NCI-H1930 (cell line): Measurements from ENCODE around the gene TRIM32.
"Not testable (repeated sequence)": the region's sequence is repeated elsewhere in the genome, so short reads cannot be mapped to it uniquely, and the experiment has no call there.

ENCODE experiments used
- DNase-seq, 2 experiments: peaks; one replicate each; lab custom pipeline; 2025; lab: John Stamatoyannopoulos, UW

Gene TRIM32

DNA sequence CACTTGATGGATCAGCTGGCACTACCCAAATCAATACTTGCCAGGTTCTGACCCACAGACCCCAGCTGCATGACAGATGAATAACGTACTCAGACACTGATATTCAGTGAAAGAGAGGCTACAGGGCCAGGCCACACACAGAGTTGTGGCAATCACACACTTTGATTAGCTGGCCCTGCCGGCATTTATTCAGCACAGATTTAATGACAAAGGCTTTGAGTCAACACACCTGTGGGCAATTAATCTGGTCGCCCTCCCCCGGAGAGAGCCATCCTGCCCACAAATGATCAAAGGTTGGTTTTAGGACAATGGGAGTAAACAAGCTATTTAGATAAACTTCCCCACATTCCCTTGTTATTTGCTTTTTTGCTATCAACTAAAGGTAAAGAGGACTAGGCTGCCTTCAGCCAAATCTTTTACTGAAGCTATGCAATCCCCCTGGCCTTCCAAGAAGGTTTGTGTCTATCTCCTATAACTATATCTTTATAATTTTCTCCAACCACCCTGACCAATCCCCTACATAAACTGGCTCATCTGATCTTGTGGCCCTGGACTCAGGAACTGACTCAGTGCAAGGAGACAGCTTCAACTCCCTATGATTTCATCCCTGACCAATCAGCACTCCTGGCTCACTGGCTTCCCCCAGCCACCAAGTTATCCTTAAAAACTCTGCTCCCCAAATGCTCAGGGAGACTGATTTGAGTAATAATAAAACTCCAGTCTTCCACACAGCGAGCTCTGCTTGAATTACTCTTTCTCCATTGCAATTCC, 12.7 kb upstream of the TRIM32 start:
- DNase-seq = no peak

DNA sequence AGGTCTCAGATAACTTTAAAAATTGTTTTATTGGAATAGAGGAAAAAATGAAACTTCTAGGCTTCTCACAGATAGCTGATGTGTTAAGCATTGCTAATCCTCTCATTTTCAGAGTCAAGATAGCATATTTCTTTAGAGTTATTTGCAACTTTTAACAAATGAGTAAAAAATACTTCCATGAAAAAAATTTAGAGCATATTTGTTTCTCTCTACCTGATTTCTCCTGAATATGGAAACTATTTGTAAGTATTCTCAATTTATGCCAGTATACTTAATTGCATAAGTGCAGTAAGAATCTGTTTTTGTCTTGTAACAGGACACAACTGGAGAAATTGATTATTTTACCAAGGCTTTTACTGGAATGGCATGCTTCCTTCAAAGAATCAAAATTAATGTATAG, 3.6 kb upstream of the TRIM32 start:
- DNase-seq = no peak

DNA sequence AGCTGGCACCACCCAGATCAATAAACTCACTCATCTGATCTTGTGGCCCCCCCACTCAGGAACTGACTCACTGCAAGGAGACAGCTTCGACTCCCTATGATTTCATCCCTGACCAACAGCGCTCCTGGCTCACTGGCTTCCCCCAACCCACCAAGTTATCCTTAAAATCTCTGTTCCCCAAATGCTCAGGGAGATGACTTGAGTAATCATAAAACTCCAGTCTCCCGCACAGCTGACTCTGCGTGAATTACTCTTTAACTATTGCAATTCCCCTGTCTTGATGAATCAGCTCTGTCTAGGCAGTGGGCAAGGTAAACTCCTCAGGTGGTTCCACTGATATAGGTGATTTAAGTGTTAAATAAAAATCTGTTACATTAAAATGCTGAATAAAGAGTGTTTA, 1.9 kb upstream of the TRIM32 start:
- DNase-seq = no peak

DNA sequence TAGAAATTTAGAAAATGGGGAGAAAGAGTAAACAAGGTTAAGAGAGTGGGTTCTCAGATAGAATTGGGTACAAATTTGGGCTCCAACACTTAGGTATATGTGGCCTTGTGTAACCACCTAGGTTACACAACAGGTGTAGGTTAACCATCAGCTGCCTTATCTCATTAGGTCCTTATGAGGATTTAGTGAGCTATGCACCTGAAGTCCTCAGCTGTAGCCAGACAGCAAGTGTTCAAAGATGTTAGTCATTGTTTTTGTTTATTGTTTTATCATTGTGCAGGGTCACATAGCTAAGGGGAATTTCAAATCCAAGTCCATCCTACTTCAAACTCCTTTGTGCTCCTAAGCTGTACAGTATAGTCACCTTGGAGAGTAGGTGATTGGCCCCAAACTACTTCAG, 970 bp upstream of the TRIM32 start:
- DNase-seq = no peak

DNA sequence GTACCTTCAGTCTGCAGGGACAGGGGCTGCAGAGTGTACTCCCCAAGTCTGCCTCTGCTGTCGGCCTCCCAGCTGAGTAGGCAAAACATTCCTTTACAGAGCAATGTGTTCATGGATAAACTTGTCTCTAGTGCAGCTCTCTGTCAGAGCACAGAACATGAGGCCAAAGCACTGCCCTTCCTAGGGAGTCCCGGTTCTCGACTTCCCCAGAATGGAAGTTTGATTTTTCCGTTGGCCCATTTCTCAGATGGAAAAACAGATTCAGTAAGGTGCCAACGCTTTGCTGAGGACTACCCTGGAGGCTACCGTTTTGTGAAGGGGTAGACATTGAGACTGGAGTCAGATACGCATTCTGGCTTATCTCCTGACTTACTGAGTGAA, 422 bp upstream of the TRIM32 start:
- no peak for DNase-seq

DNA sequence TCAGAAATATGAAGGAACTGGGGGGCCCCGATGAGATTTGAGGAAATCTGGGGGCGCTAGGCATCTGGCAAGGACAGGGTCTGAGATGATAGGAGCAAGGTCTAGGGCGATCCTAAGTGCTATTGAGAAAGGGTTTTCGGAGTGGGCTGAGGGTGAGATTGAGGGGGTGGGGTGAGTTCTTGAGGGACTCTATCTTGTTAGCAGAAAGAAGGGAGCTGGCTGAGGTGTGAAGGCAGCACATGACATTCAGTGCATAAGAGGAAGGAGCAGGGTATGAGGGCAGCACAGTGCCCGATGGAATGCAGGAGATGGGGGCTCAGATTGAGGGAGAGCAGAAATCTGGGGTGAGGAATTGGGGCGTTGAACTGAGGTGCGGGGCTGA, 640 bp downstream of the TRIM32 start:
- DNase-seq = no peak

DNA sequence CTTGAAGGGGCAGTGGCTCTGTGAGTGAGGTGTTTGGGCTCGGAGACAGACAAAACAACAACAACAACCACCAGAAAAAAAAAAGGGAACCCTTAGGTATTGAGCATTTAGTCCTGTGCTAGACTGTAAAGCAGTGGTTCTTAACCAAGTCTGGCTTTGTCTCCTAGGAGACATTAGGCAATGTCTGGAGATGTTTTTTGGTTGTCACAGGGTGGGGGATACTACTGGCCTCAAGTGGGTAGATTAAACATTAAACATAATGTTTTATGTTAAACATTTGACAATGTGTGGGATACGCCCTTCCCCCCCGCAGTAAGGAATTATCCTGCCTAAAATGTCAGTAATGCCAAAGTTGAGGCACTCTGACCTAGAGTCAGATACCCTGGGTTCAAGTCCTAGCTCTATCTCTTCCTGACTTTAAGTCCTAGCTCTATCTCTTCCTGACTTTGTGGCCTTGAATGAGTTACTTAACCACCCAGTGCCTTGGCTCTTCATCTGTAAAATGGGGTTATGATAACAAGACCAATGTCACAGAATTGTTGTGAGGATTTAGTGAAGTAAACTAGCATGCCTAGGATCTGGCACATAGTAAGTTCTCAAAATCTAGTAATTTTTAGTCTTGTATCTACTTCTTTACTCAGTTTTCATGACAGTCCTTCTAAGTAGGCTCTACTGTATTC, 1.8 kb downstream of the TRIM32 start:
- no peak for DNase-seq

DNA sequence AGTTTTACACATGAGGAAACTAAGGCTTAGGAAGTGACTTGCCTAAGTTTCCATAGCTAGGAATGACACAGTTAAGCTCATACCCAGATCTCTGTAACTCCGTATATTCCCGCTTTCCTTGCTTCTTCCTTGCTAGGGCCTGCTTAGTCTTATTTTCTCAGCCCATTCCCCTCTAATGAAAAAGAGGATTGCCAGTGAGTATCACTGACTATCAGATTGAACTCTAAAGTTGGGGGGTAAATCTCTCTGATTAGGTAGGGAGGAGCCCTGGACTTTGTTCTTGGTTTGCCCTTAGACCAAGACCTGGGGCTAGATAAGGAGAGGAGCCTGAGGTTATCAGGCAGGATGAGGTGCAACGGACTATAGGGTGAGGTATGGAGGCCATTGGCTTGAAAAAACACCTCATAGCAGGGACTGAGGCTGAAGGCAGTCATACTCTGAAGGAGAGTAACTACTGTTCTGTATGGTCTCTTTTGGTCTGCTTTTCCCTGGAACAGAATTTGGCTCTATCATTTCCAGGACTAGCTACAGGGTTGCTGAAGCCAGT, 2.5 kb downstream of the TRIM32 start:
- DNase-seq = no peak

DNA sequence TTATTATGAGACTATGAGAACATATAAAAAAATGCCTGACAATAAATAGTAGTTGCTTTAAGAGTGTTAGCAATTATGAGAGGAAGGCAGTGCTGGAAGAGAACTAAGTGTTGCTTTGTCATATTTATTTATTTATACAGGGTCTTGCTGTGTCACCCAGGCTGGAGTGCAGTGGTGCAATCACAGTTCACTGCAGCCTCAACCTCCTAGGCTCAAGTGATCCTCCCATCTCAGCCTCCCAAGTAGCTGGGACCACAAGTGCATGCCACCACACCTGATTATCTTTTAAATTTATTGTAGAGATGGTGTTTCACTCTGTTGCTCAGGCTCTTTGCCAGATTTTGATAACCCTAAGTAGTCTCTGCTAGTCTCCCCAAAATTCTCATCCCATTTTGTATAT, 3.7 kb downstream of the TRIM32 start:
- DNase-seq = not testable (repeated sequence)

DNA sequence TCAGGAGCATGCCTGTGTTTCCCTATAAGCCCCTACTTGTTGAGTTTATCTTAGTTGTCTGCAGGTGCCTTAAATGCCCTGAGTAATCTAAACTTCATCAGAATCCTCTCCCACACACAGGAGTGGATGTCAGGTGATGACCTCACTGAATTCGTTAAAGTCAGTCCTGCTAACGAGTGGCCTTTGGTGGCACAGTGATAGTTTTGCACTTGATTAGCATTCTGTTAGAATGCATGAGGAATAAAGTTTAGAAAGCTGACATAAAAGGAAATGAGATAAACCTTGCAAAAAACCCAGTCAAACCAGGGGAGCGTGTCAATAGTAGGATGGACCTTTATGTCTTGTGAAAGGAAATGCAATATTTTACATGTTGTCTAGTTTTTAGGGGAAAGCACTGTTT, 4.5 kb downstream of the TRIM32 start:
- no peak for DNase-seq

DNA sequence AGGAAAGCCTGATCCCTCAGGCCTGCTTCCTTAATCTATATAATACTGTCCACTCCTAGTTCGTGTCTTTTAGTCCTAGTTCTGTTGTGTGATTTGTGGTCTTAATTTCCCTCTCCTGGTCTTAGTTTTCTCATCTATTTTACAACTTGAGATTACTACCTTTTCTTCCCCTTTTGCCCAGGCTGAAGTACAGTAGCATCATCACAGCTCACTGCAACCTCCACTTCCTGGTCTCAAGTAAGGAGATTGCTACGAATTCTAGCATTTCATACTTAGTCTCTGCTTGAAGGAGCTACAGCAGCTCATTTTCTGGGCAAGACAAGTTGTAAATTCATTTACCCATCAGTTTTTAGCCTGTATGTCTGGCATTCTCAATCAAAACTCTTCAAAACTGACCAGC, 5.5 kb downstream of the TRIM32 start:
- no peak for DNase-seq

DNA sequence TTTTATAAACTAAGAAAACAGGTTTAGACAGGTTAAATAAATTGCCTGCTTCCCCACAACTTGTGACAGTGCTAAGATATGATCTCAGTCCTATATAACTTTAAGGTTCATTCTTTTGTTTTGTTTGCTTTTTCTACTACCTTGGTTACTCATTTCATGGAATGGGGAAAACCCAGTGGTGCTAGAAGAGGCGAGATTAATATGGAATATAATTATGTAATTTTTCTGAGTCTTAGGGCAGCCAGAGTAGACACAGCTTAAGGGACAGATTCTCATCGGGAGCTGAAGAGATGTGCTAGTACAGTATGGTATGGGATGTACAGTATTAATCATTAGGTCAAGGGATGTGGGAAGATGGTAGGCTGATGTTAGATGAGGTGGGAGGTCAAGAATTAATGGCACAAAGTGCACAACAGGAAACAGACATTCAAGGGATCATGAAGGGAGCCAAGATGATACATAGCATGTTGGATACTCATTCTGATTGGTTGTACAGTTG, 6.2 kb downstream of the TRIM32 start:
- no peak for DNase-seq

DNA sequence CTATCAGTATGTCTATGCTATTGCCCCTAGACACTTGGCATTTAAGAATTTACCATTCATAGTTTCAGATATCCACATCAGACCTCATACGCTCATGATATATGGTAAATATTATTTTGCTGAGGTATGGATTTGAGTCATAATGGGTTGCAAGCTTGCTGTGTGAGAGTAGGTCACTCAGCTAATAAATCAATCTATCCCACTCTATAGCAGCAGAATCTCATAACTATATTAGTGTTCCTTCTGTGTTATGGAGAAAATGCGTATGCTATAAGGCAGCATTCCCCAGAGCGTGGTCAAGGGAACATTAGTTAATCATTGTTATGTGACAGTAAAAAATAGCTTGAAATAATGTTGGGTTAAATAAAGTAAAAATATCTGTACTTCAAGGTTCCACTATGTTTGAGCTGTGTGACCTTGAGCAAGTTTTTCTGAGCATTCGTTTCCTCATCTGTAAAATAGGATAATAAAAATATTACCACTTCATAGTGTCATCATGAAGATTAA, 7.7 kb downstream of the TRIM32 start:
- DNase-seq = no peak

DNA sequence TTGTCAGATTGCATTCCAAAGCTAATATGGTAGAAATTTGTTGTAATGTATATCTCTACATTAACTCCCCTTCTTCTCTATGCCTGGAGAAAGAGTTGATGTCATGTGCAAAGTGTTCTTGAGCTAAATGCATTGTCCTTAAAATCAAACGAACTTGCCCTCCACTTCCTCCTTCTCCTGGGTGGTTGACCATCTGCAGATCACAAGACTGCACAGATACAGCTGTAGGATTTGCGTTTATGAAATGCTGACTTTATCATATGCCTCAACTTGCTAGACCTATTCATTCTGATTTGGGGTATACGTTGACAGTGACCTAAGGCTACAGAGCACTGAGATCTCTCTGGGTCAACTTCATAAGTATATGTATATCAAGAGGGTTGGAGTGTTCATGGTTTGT, 8.3 kb downstream of the TRIM32 start:
- no peak for DNase-seq

DNA sequence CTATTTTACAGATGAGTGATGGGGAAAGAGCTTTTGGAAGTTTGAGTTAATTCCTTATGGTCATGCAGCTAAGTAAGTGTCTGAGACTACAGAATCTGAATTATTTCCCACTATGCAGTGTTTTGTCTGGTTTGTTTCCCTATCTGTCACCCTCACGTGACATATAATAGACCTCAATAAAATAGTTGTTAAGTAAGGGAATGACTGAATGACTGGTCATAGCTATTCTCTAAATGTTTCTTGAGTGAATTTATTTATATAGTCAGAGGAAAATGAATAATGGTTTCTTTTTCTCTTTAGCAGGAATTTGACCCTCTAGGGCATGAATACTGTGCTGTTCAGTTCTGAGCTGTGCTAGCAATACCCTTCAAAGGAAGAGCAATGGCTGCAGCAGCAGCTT, 10.3 kb downstream of the TRIM32 start:
- DNase-seq = no peak

DNA sequence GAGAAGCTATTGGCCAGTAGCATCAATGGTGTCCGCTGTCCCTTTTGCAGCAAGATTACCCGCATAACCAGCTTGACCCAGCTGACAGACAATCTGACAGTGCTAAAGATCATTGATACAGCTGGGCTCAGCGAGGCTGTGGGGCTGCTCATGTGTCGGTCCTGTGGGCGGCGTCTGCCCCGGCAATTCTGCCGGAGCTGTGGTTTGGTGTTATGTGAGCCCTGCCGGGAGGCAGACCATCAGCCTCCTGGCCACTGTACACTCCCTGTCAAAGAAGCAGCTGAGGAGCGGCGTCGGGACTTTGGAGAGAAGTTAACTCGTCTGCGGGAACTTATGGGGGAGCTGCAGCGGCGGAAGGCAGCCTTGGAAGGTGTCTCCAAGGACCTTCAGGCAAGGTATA, 10.8 kb downstream of the TRIM32 start:
- no peak for DNase-seq

DNA sequence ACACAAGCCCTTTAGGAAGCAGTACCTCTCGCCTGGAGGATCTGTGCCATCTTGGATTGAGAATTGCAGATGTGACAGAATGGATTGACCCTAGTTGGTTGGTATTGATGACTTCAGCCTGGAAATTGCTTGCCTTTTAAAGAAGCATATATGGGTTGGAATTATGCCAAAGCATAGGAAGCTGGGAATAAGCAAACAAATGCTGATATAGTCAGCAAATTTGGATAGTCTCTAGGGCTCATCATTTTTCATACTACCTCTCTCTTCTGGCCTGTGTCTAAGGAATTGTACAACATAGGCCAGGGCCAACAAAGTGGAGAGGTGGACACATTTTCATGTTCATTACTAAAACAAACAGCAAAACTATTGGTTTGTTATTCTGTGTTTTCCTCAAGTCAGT, 13.2 kb downstream of the TRIM32 start:
- no peak for DNase-seq

DNA sequence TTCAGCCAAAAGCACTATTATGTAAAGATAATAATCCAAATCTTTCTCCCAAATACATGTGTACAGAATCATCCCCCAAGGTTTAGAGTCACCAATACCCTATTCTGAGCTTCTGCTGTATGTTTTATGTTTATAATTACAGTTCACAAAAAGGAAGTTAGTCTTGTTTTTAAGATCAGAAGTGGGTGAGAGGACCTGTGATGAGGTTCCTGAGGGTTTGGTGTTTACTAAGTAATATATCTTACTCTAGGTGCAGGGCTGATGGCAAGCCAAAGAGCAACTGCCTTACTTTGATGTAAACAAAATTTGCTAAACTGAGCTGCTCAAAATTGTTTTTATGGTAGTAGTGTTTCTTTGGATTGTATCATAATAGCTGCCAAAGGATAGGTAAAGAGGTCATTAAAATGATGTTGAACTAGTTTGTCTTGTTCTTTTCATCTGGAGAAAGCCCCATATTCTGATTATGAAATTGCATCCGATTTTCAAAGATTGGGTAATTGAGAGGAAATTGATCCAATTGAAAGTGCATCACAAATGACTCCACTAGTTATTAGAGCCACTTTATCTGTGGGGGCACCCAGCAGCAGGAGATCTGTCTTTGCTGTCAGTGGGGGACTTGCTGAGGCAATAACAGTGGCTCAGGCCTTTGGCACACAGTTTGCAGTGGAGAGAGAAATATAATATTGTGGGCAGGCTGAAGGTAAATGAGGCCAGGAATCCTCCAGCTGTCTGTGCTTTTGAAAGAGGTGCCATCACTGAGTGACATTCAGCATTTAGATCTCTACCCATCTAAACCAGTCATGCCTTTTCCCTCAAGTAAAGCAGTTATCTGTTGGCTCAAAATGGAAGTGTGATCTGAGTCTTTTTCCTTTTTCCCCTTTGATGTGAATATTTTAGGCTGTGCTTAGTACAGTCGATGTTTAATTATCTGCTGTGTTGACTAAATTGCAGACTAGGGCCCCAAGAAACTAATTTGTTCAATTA, 14.1 kb downstream of the TRIM32 start:
- no peak for DNase-seq

DNA sequence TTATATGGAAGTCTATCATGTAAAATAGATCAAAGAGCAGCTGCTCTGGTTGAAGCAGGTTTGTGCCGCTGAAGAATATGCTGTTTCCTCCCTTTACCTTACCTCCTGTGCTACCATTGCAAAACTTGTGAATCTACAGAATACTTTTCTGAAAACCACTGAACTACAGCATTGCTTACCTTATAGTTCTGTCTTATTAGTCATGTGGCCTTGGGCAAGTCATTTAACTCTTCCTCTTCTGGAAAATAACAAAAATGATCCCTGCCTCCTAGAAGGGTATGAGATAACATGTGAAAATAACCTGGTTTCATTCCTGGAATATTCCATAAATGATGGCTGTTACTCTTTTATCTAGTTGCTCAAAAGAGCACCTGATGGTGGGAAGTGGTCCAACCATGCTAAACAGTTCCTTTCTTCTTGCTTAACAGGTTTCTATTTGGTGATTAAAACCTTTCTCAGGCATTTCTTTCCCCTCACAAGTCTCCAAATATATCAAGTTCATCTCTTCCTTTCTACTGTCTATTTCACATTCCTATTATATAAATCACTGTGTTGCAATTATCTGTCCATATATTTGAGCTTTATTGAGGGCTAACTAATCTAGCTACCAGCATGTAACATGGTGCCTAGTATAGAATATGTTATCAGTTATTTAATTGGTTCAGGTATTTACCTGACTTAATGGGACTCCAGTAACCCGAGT, 15.0 kb downstream of the TRIM32 start:
- no peak for DNase-seq

DNA sequence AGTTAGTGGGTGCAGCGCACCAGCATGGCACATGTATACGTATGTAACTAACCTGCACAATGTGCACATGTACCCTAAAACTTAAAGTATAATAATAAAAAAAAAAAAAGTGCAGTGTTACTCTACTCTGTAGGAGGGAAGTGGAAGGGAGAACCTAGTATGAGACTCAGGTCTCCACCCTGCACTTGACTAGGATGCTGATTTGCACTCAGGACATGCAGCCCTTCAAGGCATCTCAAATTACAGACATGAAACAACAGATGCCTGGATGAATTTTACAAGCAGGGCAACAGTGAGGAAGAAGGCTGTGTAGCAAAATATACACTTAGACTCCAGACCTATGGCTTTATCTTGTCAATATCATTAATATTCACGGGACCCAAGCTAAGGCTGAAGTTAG, 16.5 kb downstream of the TRIM32 start:
- DNase-seq = no peak

DNA sequence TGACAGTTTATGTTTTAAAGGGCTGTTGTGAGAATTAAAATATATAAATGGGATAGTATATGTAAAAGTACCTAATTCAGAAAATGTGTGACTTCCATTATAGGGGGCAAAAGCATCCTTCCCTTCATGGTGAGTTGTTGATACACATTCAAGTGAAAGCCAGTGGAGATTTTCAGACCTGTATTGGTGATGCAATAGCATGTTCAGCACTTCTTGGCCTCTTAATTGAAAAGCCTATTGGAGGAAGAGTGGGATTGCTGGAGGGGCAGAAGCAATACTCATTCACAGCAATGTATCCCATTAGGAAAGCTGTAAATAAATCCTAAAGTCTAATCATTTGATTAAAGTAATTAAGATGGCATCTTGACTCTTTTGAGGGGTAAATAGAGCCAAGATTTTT, 17.4 kb downstream of the TRIM32 start:
- DNase-seq = no peak
